GM23338 (cell line): ENCODE data around the gene DIP2C. TPM values are rescaled to one million over a fixed set of nuclear protein-coding genes. Genes with fewer than 3 reads are reported as not detected.

Experiments
- ATAC-seq: fragments of 200-7000 bp; cut with Tn5 transposase; 3 replicates; pipeline ENCODE4 v1.9.1; 2020
- DNase-seq: peaks from one replicate; pipeline ENCODE4 v3.0.0-alpha.2; 2015; ENCODE audit warnings: low spot score
- H2AFZ ChIP-seq: fragments of 200-600 bp; sonication (generic); 2 replicates; pipeline ENCODE4 v1.8.0; 2016; ENCODE audit warnings: antibody characterized with exemption, mild to moderate bottlenecking, moderate library complexity
- H3F3A ChIP-seq: fragments of 200-600 bp; sonication (generic); replicated peaks from 2 replicates; pipeline ENCODE4 v1.8.0; 2017; ENCODE audit warnings: antibody characterized with exemption, mixed run types, low read depth
- H3K27ac ChIP-seq: fragments of 200-600 bp; sonication (generic); 2 replicates; pipeline ENCODE4 v1.6.1; 2016; ENCODE audit warnings: low read depth
- H3K27me3 ChIP-seq: fragments of 200-600 bp; sonication (generic); 2 replicates; pipeline ENCODE4 v1.8.0; 2016; ENCODE audit warnings: mild to moderate bottlenecking, mixed run types, moderate library complexity; ENCODE audit not compliant: insufficient read depth
- H3K36me3 ChIP-seq: fragments of 200-600 bp; sonication (generic); 2 replicates; pipeline ENCODE4 v1.8.0; 2016; ENCODE audit warnings: mild to moderate bottlenecking; ENCODE audit not compliant: insufficient read depth
- H3K4me1 ChIP-seq: fragments of 200-600 bp; sonication (generic); 2 replicates; pipeline ENCODE4 v1.8.0; 2016; ENCODE audit warnings: mild to moderate bottlenecking, moderate library complexity; ENCODE audit not compliant: insufficient read depth
- H3K4me2 ChIP-seq: fragments of 200-600 bp; sonication (generic); 2 replicates; pipeline ENCODE4 v1.7.1; 2017; ENCODE audit warnings: mixed run types
- H3K4me3 ChIP-seq: fragments of 200-600 bp; sonication (generic); 2 replicates; pipeline ENCODE4 v1.6.1; 2016; ENCODE audit warnings: mixed run types
- H3K79me2 ChIP-seq: fragments of 200-600 bp; sonication (generic); replicated peaks from 2 replicates; pipeline ENCODE4 v1.8.0; 2017; ENCODE audit warnings: mild to moderate bottlenecking; ENCODE audit not compliant: insufficient read depth
- H3K9me2 ChIP-seq: fragments of 200-600 bp; sonication (generic); 2 replicates; pipeline ENCODE4 v1.8.0; 2017; ENCODE audit not compliant: insufficient read depth
- H4K20me1 ChIP-seq: fragments of 200-600 bp; sonication (generic); replicated peaks from 2 replicates; pipeline ENCODE4 v1.8.0; 2017; ENCODE audit warnings: mild to moderate bottlenecking; ENCODE audit not compliant: insufficient read depth
- H3K27ac Mint-ChIP-seq: 2 replicates; pipeline ENCODE4 v1.8.0; 2020; ENCODE audit warnings: inconsistent platforms, mild to moderate bottlenecking, moderate library complexity, mixed read lengths
- H3K27me3 Mint-ChIP-seq: 3 replicates; pipeline ENCODE4 v1.8.0; 2022; ENCODE audit warnings: low read depth, mild to moderate bottlenecking, moderate library complexity, mixed read lengths, inconsistent platforms; ENCODE audit not compliant: insufficient read depth, poor library complexity
- H3K36me3 Mint-ChIP-seq: 3 replicates; pipeline ENCODE4 v1.8.0; 2021; ENCODE audit warnings: low read depth, mild to moderate bottlenecking, inconsistent platforms, moderate library complexity, mixed read lengths
- H3K4me1 Mint-ChIP-seq: 3 replicates; pipeline ENCODE4 v1.8.0; 2020; ENCODE audit warnings: mild to moderate bottlenecking, inconsistent platforms, mixed read lengths
- H3K4me3 Mint-ChIP-seq: 3 replicates; pipeline ENCODE4 v1.8.0; 2021; ENCODE audit warnings: moderate library complexity, mild to moderate bottlenecking, inconsistent platforms, mixed read lengths
- H3K9me3 Mint-ChIP-seq: 3 replicates; pipeline ENCODE4 v1.8.0; 2020; ENCODE audit warnings: moderate library complexity, mild to moderate bottlenecking, inconsistent platforms, mixed read lengths
- CREB1 ChIP-seq: fragments of 250-450 bp; sonication (Bioruptor Pico); IDR thresholded peaks from 2 replicates; pipeline ENCODE4 v1.5.0; 2020; ENCODE audit warnings: low read depth, mild to moderate bottlenecking, moderate library complexity
- ETS1 ChIP-seq: IDR thresholded peaks from 2 replicates; pipeline ENCODE4 v1.6.1; 2016; ENCODE audit warnings: antibody characterized with exemption
- EZH2 ChIP-seq: fragments of 200-600 bp; sonication (generic); IDR thresholded peaks from one replicate; pipeline ENCODE4 v1.8.0; 2017; ENCODE audit warnings: antibody characterized with exemption, mild to moderate bottlenecking, low read depth; ENCODE audit not compliant: unreplicated experiment
- EZH2phosphoT487 ChIP-seq: fragments of 200-600 bp; sonication (generic); IDR thresholded peaks from one replicate; pipeline ENCODE4 v1.8.1; 2018; ENCODE audit warnings: antibody characterized with exemption; ENCODE audit not compliant: unreplicated experiment
- JUNB ChIP-seq: IDR thresholded peaks from one replicate; pipeline ENCODE4 v1.6.1; 2016; ENCODE audit warnings: antibody characterized with exemption; ENCODE audit not compliant: unreplicated experiment
- NANOG ChIP-seq: IDR thresholded peaks from 2 replicates; pipeline ENCODE4 v1.6.1; 2016; ENCODE audit warnings: antibody characterized with exemption, borderline replicate concordance
- POLR2AphosphoS5 ChIP-seq: IDR thresholded peaks from 2 replicates; pipeline ENCODE4 v1.6.1; 2016; ENCODE audit warnings: antibody characterized with exemption, low read depth
- STAT1 ChIP-seq: IDR thresholded peaks from one replicate; pipeline ENCODE4 v1.6.1; 2016; ENCODE audit warnings: antibody characterized with exemption; ENCODE audit not compliant: unreplicated experiment
- ZNF114 ChIP-seq: fragments of 250-450 bp; sonication (Bioruptor Pico); IDR thresholded peaks from 2 replicates; pipeline ENCODE4 v1.5.0; 2020; ENCODE audit warnings: mild to moderate bottlenecking, moderate library complexity
- ZNF331 ChIP-seq: fragments of 250-450 bp; sonication (Bioruptor Pico); IDR thresholded peaks from 2 replicates; pipeline ENCODE4 v1.5.0; 2020; ENCODE audit warnings: low read depth, mild to moderate bottlenecking, moderate library complexity
- polyA plus RNA-seq: library from polyadenylated mRNA; unstranded; fragments of >200 nt; fragmentation: Nextera tagmentation; extraction: Ambion mirVana; gene quantifications from 2 replicates; pipeline ENCODE4 v1.2.1, GENCODE V29; 2016
- total RNA-seq: library from RNA; depleted of rRNA; stranded (reverse); fragments of >200 nt; shearing (Covaris generic); gene quantifications from 2 replicates; pipeline ENCODE4 v1.2.3, GENCODE V29; 2014
- TF ChIP-seq, protein P1 (sequence below): IDR thresholded peaks from one replicate; pipeline ENCODE4 v1.6.1; 2018; ENCODE audit warnings: antibody characterized with exemption; ENCODE audit not compliant: unreplicated experiment
- TF ChIP-seq, protein P2 (sequence below), 2 experiments: fragments of 200-600 bp in 1 of 2; sonication (generic) in 1 of 2; conservative IDR thresholded peaks; 2 replicates each; pipeline versions ENCODE4 v1.5.1 to v1.6.1; 2016 to 2017; ENCODE audit warnings: antibody characterized with exemption in 2 of 2, low read depth in 2 of 2, mild to moderate bottlenecking in 2 of 2, moderate library complexity in 1 of 2

The DIP2C gene
- total and polyA plus RNA-seq, 2 experiments from 2014 or later, result 5.1 to 7.7 TPM

- TF ChIP-seq, protein P1, sequence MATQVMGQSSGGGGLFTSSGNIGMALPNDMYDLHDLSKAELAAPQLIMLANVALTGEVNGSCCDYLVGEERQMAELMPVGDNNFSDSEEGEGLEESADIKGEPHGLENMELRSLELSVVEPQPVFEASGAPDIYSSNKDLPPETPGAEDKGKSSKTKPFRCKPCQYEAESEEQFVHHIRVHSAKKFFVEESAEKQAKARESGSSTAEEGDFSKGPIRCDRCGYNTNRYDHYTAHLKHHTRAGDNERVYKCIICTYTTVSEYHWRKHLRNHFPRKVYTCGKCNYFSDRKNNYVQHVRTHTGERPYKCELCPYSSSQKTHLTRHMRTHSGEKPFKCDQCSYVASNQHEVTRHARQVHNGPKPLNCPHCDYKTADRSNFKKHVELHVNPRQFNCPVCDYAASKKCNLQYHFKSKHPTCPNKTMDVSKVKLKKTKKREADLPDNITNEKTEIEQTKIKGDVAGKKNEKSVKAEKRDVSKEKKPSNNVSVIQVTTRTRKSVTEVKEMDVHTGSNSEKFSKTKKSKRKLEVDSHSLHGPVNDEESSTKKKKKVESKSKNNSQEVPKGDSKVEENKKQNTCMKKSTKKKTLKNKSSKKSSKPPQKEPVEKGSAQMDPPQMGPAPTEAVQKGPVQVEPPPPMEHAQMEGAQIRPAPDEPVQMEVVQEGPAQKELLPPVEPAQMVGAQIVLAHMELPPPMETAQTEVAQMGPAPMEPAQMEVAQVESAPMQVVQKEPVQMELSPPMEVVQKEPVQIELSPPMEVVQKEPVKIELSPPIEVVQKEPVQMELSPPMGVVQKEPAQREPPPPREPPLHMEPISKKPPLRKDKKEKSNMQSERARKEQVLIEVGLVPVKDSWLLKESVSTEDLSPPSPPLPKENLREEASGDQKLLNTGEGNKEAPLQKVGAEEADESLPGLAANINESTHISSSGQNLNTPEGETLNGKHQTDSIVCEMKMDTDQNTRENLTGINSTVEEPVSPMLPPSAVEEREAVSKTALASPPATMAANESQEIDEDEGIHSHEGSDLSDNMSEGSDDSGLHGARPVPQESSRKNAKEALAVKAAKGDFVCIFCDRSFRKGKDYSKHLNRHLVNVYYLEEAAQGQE, result no peak
- no peak for TF ChIP-seq POLR2AphosphoS5
- no peak for TF ChIP-seq EZH2
- TF ChIP-seq ZNF114, result no peak
- TF ChIP-seq EZH2phosphoT487, result no peak
- no peak for TF ChIP-seq CREB1 (CRISPR knock-in tag)
- TF ChIP-seq STAT1, result no peak
- TF ChIP-seq, protein P2, sequence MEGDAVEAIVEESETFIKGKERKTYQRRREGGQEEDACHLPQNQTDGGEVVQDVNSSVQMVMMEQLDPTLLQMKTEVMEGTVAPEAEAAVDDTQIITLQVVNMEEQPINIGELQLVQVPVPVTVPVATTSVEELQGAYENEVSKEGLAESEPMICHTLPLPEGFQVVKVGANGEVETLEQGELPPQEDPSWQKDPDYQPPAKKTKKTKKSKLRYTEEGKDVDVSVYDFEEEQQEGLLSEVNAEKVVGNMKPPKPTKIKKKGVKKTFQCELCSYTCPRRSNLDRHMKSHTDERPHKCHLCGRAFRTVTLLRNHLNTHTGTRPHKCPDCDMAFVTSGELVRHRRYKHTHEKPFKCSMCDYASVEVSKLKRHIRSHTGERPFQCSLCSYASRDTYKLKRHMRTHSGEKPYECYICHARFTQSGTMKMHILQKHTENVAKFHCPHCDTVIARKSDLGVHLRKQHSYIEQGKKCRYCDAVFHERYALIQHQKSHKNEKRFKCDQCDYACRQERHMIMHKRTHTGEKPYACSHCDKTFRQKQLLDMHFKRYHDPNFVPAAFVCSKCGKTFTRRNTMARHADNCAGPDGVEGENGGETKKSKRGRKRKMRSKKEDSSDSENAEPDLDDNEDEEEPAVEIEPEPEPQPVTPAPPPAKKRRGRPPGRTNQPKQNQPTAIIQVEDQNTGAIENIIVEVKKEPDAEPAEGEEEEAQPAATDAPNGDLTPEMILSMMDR (conservative IDR thresholded peaks at IDR 0.05; ENCODE audit: low read depth in 2 of 2), result no peak
- TF ChIP-seq NANOG, result no peak
- no peak for TF ChIP-seq ZNF331 (CRISPR knock-in tag)
Measured at GRCh38 chr10:519716-520401, 169.6 kb downstream of the DIP2C start (continued).

DNA sequence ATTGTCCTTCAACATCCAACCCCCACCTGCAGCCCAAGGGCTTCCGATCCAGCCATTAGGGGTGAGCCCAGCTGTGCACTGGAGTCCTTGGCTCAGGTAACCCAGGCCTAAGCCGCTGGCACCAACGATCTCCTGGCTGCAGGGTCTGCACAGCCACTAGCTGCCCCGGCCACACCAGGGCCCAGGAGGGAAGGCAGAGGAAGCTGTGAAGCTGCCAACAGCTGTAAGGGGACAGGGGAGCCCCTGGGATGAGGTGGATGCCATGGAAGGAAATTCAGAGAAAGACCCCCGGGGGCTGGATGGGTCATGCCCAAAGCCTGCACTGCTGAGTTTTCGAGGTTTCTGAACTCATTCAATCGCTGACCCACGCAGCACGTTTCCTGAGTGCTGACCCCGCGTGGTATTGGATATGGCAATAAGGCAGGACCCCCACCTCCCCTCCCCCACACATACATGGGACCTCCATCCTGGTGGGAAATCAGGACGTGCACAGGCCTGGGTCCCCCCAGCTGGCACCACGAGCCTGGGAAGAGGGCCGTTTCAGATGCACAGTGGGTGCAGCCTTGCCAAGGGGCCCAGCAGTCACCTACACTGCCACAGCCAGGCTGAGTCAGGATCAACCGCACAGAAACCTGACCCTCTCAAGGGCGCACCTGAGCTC lies 170.3 kb downstream of the DIP2C start:
- DNase-seq, result no peak
- no peak overlapping the region for H3K27ac Mint-ChIP-seq
- no peaks in the 10 kb centered on the region; the same call in none of the 2 replicates for H4K20me1 ChIP-seq
- no peaks in the 10 kb centered on the region for H3K79me2 ChIP-seq
- H3K36me3 Mint-ChIP-seq, result no peaks in the 10 kb centered on the region; the same call in 2 of the 3 replicates
- no peak overlapping the region for H3K27ac ChIP-seq
- no peaks in the 10 kb centered on the region for H3K36me3 ChIP-seq
- H3K9me2 ChIP-seq, result no peaks in the 10 kb centered on the region
- no peak overlapping the region for H2AFZ ChIP-seq
- H3F3A ChIP-seq, result no peaks in the 10 kb centered on the region
- no peaks in the 10 kb centered on the region for H3K27me3 ChIP-seq
- H3K4me3 ChIP-seq, result no peak overlapping the region
- ATAC-seq, result no peak
- peaks cover 18% of the 10 kb centered on the region for H3K4me1 Mint-ChIP-seq
- H3K4me1 ChIP-seq, result no peaks in the 10 kb centered on the region
- peaks cover 4% of the 10 kb centered on the region for H3K27me3 Mint-ChIP-seq
- no peak overlapping the region for H3K4me3 Mint-ChIP-seq
- peaks cover 5% of the 10 kb centered on the region; the same call in 1 of the 3 replicates for H3K9me3 Mint-ChIP-seq
- no peak overlapping the region for H3K4me2 ChIP-seq
- no peak for TF ChIP-seq EZH2phosphoT487
- TF ChIP-seq, protein P2 (conservative IDR thresholded peaks at IDR 0.05; ENCODE audit: low read depth in 2 of 2), result no peak
- TF ChIP-seq, protein P1, result no peak
- TF ChIP-seq ZNF114, result no peak
- no peak for TF ChIP-seq ZNF331 (CRISPR knock-in tag)
- TF ChIP-seq ETS1, result no peak
- no peak for TF ChIP-seq JUNB
- TF ChIP-seq NANOG, result no peak
- TF ChIP-seq EZH2, result no peak
- no peak for TF ChIP-seq CREB1 (CRISPR knock-in tag)
